ENCODE data around the gene PAIP2.

DNA sequence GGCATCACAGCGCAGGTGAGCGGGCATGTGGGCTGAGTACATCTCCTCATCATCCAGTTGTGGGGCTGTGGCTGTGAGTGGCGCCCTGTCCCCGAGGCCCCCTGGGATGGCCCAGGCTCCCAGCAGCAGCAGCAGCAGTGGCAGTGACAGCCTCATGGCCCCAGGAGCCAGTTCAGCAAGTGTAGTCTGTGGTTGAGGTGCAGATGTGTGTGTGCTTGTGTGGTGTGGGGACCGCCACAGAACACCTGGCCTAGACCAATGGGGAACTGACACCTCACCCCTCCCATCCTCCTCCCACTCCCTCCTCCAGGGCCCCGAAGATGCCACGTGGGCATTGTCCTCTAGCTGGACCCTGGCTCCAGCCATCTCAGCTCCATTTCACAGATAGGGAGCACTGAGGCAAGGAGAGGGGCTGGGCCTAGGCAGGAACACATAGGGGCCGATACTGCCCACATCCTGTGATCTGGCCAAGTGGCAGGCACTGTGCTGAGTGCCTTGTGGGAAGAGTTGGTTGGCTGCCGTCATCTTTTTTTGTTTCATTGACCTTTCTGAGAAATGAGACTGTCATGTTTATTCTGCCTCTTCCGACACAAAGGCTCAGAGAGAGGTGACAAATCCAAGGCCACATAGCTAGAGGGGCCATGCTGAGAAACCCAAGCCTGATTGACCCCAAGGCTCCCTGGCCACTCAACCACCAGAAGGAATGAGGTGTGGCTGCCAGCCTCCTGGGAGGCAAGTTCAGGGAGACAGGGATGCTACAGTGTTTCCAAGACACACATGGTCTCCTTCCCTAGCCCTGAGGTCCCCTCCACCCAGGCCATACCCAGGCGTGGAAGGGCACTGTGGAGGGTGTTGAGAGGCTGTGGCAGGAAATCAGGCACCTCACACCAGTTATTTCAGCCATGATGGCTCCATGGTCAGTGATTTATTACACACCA lies 48.3 kb downstream of the PAIP2 start, which contains the start of gene MZB1:
- TF ChIP-seq POLR2A (IDR thresholded peaks at IDR 0.05; ENCODE audit: low read length), result no peak
- TF ChIP-seq GATA1 (IDR thresholded peaks at IDR 0.05; ENCODE audit: low read depth, low read length), result no peak

All from erythroblast (primary cell).